Activated T-helper 17 cell treated with anti-CD3 and anti-CD28 coated beads, Interleukin-2, amount 50 U/mL, for 72 hours (primary cell): ENCODE results near the gene TRDN. TPM values are rescaled to one million over a fixed set of nuclear protein-coding genes. Genes with fewer than 3 reads are reported as not detected.

ENCODE experiments used
- ATAC-seq: fragments of 150-1000 bp; cut with Tn5 transposase; replicated peaks from 2 replicates; pipeline ENCODE4 v1.10.0; 2021; ENCODE audit warnings: mild to moderate bottlenecking, moderate library complexity
- H3K27ac Mint-ChIP-seq: one replicate; pipeline ENCODE4 v1.8.0; 2022; ENCODE audit warnings: mixed read lengths
- H3K27me3 Mint-ChIP-seq: one replicate; pipeline ENCODE4 v1.8.0; 2022; ENCODE audit warnings: mixed read lengths
- H3K36me3 Mint-ChIP-seq: one replicate; pipeline ENCODE4 v1.8.0; 2022; ENCODE audit warnings: low read depth, mild to moderate bottlenecking, mixed read lengths
- H3K4me1 Mint-ChIP-seq: one replicate; pipeline ENCODE4 v1.8.0; 2022; ENCODE audit warnings: mixed read lengths
- H3K4me3 Mint-ChIP-seq: one replicate; pipeline ENCODE4 v1.8.0; 2022; ENCODE audit warnings: mild to moderate bottlenecking, mixed read lengths
- H3K9me3 Mint-ChIP-seq: one replicate; pipeline ENCODE4 v1.8.0; 2022; ENCODE audit warnings: mixed read lengths
- total RNA-seq, 2 donors: library from RNA; stranded (reverse); gene quantifications; one replicate each; pipeline ENCODE4 v1.2.3, GENCODE V29; 2022

Gene TRDN
- total RNA-seq, 2 donors from 2014 or later, result not detected

DNA sequence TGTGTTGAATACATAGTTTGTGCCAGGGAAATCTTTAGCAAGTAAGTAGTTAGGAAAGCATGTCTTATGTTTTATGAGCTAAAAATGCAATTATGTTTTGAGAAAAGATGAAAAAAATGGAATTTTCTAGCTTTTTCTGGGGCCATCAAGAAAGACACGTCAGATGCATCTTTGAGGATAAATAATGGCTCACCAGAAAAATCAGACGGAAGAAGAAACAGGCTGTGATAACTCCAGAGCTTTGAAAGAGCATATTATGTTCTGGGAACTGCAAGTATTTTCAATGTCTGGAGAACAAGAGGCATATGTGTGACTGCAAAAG, 467.0 kb downstream of the TRDN start:
- ATAC-seq, result no peak
- Mint-ChIP-seq H3K4me3 (no peak overlapping the region), H3K36me3 (no peaks in the 10 kb centered on the region), H3K27ac (no peak overlapping the region), H3K4me1 (no peaks in the 10 kb centered on the region), H3K27me3 (no peaks in the 10 kb centered on the region), H3K9me3 (peaks cover 9% of the 10 kb centered on the region)

DNA sequence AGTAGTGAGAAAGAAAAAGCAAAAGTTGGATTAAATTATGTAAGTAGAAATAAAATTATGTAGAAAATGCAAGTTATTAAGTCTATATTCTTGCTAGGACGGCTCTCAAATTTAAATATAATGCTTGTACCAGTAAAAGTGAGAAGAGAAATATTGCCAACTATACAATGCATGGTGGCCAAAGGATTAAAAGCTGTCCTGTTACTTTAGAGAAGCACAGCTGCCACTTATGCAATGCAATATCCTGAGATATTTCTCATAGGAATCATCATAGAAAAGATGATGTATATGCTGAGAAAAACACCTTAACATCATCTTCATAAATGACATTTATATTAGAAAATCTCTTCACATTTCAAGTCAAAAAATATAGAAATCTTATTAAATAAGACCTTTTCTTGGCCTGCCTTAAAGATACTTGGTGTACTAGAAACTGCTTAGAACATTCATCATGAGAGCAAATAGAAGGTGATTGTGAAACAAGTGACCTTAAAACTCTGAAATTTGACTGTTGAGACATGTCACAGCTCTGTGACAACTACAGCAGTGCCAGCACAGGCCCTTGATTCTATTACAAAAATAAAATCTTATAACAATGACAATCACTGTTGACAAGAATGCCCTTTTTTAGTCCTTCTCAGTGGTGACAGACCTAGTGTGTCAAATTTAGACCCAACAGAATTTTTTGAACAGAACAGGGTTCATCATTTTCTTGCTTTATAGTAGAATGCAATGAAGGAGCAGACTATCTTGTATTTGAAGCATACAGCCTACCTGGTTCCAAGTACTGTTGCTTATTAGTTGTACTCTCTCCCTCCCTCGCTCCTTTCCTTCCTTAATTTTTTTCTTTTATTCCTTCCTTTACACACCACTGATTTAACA, 467.6 kb downstream of the TRDN start:
- no peak for ATAC-seq
- H3K9me3 Mint-ChIP-seq, result peaks cover 9% of the 10 kb centered on the region
- H3K4me3 Mint-ChIP-seq, result no peak overlapping the region
- no peak overlapping the region for H3K27ac Mint-ChIP-seq
- no peaks in the 10 kb centered on the region for H3K36me3 Mint-ChIP-seq
- H3K27me3 Mint-ChIP-seq, result no peaks in the 10 kb centered on the region
- no peaks in the 10 kb centered on the region for H3K4me1 Mint-ChIP-seq

DNA sequence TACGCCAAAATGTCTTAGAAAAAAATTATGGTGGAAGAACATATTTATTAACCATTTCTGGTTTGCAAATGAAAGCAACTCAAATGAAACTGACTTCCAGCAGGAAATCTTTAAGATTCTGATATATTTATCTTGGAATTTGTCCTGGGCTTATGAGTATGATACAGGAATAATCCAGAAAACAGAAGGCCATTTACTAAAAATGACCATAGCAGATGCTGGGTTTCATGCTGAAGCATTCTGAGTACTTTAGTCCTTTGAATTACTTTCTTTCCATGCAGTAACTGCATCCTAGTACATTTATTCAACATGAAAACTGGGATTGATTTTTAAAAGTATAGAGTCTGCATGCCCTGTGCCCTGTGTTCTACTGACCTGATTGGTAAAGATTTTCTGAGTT, 468.3 kb downstream of the TRDN start:
- H3K9me3 Mint-ChIP-seq, result peaks cover 10% of the 10 kb centered on the region
- no peaks in the 10 kb centered on the region for H3K4me1 Mint-ChIP-seq
- H3K27ac Mint-ChIP-seq, result no peak overlapping the region
- no peaks in the 10 kb centered on the region for H3K27me3 Mint-ChIP-seq
- no peak overlapping the region for H3K4me3 Mint-ChIP-seq
- H3K36me3 Mint-ChIP-seq, result no peaks in the 10 kb centered on the region
- ATAC-seq, result no peak

Other genes with a start within 250 kb of the TRDN start
- gene NKAIN2, start 166.9 kb upstream of the TRDN start, total RNA-seq, result not detected